H54 (cell line): ENCODE measurements around the gene CRTAC1.

Experiments
- DNase-seq: peaks from one replicate; pipeline ENCODE4 v3.0.0; 2011; ENCODE audit warnings: low spot score, mixed read lengths; ENCODE audit not compliant: insufficient read length
- FAIRE-seq: peaks from 3 replicates; lab custom pipeline; 2011; peaks lifted over from hg19 to GRCh38; lab: Jason Lieb, UNC
- POLR2A ChIP-seq: IDR thresholded peaks from 2 replicates; pipeline ENCODE4 v1.6.1; 2011; ENCODE audit warnings: low read depth, mild to moderate bottlenecking, low read length

The CRTAC1 gene

DNA sequence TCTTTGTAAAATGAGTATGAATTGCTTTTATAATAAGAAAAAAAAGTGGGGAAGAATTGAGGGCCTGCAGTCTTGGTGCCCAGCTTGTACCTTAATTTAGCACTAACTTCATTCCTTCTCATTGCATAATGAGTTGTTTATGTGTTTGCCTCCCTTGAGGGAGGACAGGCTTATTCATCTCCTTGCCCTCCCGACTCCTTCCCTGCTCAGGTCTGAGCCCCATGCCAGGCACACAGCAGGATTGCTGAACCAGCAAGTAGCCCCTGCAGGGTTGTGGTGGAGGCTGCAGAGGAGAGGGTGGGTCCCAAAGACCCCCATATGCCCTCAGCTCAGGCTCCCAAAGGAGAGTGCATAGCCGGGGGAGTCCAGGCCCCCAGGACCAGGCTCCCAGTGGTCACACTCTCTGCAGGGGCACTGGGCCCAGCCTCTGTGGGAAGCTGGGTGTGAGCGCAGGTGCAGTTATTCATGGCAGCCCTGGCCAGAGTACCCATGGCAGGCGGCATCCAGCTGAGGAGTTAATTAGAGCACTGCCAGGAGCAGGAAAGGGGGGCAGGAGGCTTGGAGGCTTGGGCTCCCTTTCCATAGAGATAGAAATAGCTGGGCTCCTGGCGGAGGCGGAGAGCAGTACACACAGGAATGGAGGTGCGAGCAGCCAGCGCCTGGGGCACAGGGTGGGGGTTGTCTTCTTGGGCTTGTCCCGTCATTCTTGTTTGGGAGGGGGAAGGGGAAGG lies 208.9 kb downstream of the CRTAC1 start:
- no peak for TF ChIP-seq POLR2A
- FAIRE-seq (no peak), DNase-seq (no peak)

DNA sequence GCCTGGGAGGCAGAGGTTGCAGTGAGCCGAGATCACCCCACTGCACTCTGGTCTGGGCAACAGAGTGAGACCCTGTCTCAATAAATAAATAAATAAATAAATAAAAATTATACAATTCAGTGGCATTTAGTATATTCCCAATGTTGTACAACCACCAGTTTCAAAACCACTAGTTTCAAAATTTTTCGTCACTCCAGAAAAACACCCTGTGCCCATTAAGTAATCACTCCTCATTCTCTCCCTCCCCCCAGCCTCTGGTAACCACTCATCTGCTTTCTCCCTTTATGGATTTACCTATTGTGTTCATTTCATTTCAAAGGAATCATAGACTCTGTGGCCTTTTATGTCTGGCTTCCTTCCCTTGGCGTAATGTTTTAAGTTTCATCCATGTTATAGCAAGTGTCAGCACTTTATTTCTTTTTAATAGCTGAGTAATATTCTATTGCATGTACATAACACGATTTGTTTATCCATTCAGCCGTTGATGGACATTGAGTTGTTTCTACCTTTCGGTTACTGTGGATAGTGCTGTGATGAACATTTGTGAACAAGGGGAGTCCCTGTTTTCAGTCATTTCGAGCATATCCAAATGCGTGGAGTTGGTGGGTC lies 210.2 kb downstream of the CRTAC1 start:
- no peak for TF ChIP-seq POLR2A
- DNase-seq = no peak
- FAIRE-seq = no peak

DNA sequence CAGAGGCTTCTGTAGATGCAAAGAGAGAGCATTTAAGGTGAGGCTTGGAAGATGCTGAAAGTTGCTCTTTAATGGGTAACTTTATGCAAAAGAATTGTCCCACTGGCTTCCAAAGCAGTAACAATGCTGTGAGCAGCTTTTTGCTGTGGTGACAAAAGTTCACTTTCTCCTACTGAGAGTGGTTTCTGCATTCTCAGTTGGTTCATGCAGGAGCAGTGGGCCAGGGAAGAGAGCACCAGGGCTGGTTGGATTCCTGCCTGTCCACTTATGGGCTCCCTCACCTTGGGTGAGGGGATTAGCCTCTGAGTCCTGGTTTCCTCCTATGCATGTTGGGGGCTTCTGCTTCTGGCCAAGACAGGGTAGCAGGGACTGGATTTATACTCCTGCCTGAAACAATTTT lies 211.8 kb downstream of the CRTAC1 start:
- FAIRE-seq (no peak), DNase-seq (no peak)
- no peak for TF ChIP-seq POLR2A

DNA sequence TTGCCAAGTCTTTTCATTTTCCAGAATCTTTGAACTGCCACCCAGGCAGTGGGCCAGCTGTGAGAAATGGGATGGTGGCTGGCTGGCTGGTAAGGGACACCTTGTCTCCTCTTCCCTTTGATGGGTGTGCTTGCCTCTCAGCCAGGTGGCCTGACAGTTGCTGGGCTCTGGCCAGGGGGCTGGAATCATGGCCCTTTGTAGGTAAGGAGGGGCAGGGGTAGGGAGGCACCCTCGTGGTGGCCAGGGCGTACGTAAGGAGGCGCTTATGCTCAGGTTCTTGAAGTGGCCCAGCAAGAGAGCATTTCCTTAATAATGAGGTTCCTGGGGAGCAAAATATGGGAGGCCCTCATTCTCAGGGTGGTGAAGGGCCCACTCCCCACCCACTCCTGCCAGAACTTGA lies 213.8 kb downstream of the CRTAC1 start:
- TF ChIP-seq POLR2A = no peak
- DNase-seq (no peak), FAIRE-seq (no peak)
